IPS-11a (cell line): Measurements from ENCODE around the gene TMEM53.
"Not testable (repeated sequence)": the region's sequence is repeated elsewhere in the genome, so short reads cannot be mapped to it uniquely, and the experiment has no call there.

Source experiments
- H3K4me3 ChIP-seq: one replicate; pipeline ENCODE4 v1.5.1; 2013; ENCODE audit warnings: low read depth, low read length, control low read depth

TMEM53 gene

GRCh38 chr1:44673675-44674112, 587 bp downstream of the TMEM53 start:
- H3K4me3 ChIP-seq: peak overlapping the region; percentile 75

GRCh38 chr1:44672961-44673674, 1.2 kb downstream of the TMEM53 start:
- peak overlapping the region; percentile 75 for H3K4me3 ChIP-seq

GRCh38 chr1:44672254-44672955, 1.9 kb downstream of the TMEM53 start:
- H3K4me3 ChIP-seq: no peak overlapping the region

GRCh38 chr1:44670751-44671640, 3.3 kb downstream of the TMEM53 start:
- no peak overlapping the region for H3K4me3 ChIP-seq

- H3K4me3 ChIP-seq: not testable (repeated sequence)
Observed at GRCh38 chr1:44666719-44667118, 7.6 kb downstream of the TMEM53 start.

GRCh38 chr1:44664730-44665370, 9.4 kb downstream of the TMEM53 start:
- no peak overlapping the region for H3K4me3 ChIP-seq

- H3K4me3 ChIP-seq: no peak overlapping the region
Observed at GRCh38 chr1:44663417-44663816, 10.9 kb downstream of the TMEM53 start.

GRCh38 chr1:44662683-44663030, 11.6 kb downstream of the TMEM53 start:
- H3K4me3 ChIP-seq: no peak overlapping the region

GRCh38 chr1:44661781-44662682, 12.2 kb downstream of the TMEM53 start:
- no peak overlapping the region for H3K4me3 ChIP-seq

GRCh38 chr1:44660176-44660575, 14.1 kb downstream of the TMEM53 start:
- H3K4me3 ChIP-seq: no peak overlapping the region

- H3K4me3 ChIP-seq: no peak overlapping the region
Observed at GRCh38 chr1:44659566-44659965, 14.7 kb downstream of the TMEM53 start.

GRCh38 chr1:44655609-44656008, 18.7 kb downstream of the TMEM53 start:
- H3K4me3 ChIP-seq: no peak overlapping the region

GRCh38 chr1:44654621-44655187, 19.6 kb downstream of the TMEM53 start:
- no peak overlapping the region for H3K4me3 ChIP-seq

GRCh38 chr1:44653107-44653964, 20.9 kb downstream of the TMEM53 start:
- no peak overlapping the region for H3K4me3 ChIP-seq

- no peak overlapping the region for H3K4me3 ChIP-seq
Observed at GRCh38 chr1:44652445-44653106, 21.7 kb downstream of the TMEM53 start.

GRCh38 chr1:44651069-44651468, 23.2 kb downstream of the TMEM53 start:
- H3K4me3 ChIP-seq: no peak overlapping the region

- no peak overlapping the region for H3K4me3 ChIP-seq
Observed at GRCh38 chr1:44650159-44650831, 24.0 kb downstream of the TMEM53 start.

- no peak overlapping the region for H3K4me3 ChIP-seq
Observed at GRCh38 chr1:44649788-44650158, 24.5 kb downstream of the TMEM53 start.
